ENCODE data around the gene ACTC1.

GRCh38 chr15:34768530-34768929 is 26.8 kb downstream of the ACTC1 start:
- TF ChIP-seq CTCF (conservative IDR thresholded peaks at IDR 0.05; ENCODE audit: low read depth, low read length) (no peak), EZH2phosphoT487 (IDR thresholded peaks at IDR 0.05; ENCODE audit: borderline replicate concordance, low read length) (no peak), EZH2 (IDR thresholded peaks at IDR 0.05; ENCODE audit: low read length, unreplicated experiment) (no peak)

Measured in PC-3 (cell line).